ENCODE measurements around the gene ADAMTS17.

The ADAMTS17 gene

DNA sequence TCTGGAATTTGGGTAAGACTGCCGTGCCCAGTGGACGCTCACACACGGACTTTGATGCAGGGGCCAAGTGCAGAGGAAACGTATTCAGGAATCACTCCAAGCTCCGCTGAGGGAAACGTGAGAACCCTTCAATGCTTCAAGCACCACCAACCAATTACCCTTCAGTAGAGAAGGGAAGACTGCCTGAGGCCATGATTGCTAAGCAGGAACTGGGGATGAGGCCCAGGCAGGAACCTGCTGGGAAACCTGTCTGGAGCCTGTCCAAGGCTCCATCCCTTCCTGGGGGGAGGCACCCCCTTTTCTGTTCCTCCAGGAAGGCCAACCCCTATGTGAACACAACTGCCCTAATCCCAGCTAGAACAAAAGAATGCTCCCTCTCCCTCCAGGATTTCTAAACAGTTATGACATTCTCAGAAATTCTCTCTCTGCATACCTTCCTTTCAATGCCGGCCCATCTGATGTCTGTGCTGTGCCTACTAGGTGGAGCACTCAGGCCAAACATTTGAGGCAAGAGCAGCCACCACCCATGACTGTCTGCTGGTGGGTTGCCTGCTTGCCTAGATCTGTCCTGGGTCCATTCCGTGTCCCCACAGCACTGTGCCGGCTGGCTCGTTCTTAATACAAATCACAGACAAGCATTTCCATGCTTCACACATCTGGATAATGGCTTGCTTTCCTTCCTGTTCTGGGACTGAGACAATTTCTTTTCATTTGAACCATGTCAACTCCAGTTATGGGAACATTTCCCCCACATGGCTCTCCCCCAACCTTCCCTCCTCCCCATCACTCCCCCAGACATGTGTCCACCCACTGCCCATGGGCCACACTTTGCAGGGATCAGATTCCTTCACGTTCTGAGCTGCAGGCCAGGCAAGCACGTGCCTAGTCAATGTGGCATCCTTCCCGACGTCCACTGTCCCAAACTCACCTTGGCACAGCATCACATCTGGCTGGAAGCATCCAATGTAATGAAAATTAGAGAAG is 149.4 kb downstream of the ADAMTS17 start:
- no peak overlapping the region for H3K4me3 ChIP-seq (ENCODE audit: low read depth, low read length)
- no peak for DNase-seq (ENCODE audit: low read depth)
- no peak for TF ChIP-seq CTCF (IDR thresholded peaks at IDR 0.05; ENCODE audit: control insufficient read depth, extremely low read depth, insufficient read depth)

GRCh38 chr15:100191161-100191560 is 150.6 kb downstream of the ADAMTS17 start:
- no peak overlapping the region for H3K4me3 ChIP-seq (ENCODE audit: low read depth, low read length)
- TF ChIP-seq CTCF (IDR thresholded peaks at IDR 0.05; ENCODE audit: control insufficient read depth, extremely low read depth, insufficient read depth) = no peak
- DNase-seq (ENCODE audit: low read depth) = no peak

DNA sequence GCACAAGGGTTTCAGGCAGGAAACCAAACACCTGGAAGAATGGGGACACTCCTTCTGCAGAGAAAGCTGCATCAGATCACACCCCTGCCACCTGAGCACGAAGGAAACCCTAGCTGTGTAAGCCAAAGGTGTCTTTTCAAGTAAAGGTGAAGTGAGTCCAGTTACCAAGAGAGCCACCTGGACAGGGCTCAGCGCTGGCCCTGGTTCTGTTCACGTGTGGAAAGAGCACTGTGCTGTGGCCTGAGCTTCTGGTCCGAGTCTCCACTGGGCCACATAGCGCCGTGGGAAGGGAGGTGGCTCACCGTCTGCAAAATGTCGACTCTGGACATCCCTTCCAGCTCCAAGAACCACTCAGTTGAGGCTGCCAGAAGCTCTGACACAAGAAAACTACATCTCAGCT is 151.1 kb downstream of the ADAMTS17 start:
- no peak for TF ChIP-seq CTCF (IDR thresholded peaks at IDR 0.05; ENCODE audit: control insufficient read depth, extremely low read depth, insufficient read depth)
- H3K4me3 ChIP-seq (ENCODE audit: low read depth, low read length) = no peak overlapping the region
- DNase-seq (ENCODE audit: low read depth) = no peak

DNA sequence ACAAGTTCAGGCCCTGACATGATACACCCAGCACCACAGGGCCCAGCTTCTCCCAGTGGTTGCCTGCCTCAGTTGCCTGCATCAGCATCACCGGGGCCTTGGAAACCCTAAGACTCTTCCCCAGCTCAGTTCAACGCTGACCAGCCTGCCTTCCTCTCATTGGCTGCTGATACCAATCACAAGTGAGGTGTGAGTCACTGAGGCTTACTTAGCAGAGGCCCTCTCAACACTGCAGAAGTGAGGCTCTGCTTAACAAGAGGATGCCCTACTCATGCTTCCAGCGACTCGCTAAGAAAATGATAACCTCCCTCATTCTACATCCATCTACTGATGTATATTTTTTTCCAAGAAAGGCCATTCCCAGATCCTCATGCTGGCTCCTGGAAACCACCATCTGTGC is 151.9 kb downstream of the ADAMTS17 start:
- no peak for DNase-seq (ENCODE audit: low read depth)

DNA sequence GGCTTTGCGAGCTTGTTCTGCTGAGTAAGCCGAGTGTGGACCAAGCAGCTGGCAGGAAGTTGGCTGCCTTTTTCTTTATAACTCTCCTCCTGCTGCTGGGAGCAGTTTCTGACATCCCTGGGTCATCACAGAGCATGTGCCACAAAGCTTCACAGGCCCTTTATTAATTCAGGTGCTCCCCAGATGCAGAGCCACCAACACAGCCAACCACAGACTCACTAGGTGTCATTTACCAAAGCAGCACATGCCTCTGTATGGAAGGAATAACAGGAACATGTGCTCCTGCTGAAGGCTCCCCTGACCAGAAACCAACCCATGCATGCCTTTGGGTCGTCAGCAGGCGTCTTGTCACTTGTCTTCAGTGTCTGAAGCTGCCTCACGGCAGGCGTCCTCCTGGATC is 152.5 kb downstream of the ADAMTS17 start:
- TF ChIP-seq CTCF (IDR thresholded peaks at IDR 0.05; ENCODE audit: control insufficient read depth, extremely low read depth, insufficient read depth) = no peak
- H3K4me3 ChIP-seq (ENCODE audit: low read depth, low read length) = no peak overlapping the region
- no peak for DNase-seq (ENCODE audit: low read depth)

More for the DNA sequence above, 151.9 kb downstream of the ADAMTS17 start:
- no peak for TF ChIP-seq CTCF (IDR thresholded peaks at IDR 0.05; ENCODE audit: control insufficient read depth, extremely low read depth, insufficient read depth)
- H3K4me3 ChIP-seq (ENCODE audit: low read depth, low read length) = no peak overlapping the region

DNA sequence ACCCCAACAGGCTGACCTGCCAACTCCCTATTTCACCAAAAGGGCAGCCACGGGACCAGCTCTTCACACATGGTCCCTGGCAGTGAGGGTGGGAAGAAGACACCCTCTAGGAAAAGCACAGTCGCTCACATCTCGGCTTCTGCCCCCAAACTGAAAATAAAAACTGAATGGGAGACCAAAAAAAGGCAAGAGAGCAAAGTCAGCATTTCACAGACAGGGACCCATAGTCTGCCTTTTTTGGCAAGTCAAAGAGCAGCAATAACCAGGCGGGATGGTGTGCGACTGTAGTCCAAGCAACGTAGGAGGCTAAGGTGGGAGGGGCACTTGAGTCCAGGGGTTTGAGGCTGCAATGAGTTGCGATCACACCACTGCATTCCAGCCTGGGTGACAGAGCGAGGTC is 154.1 kb downstream of the ADAMTS17 start:
- no peak for DNase-seq (ENCODE audit: low read depth)
- TF ChIP-seq CTCF (IDR thresholded peaks at IDR 0.05; ENCODE audit: control insufficient read depth, extremely low read depth, insufficient read depth) = no peak
- H3K4me3 ChIP-seq (ENCODE audit: low read depth, low read length) = no peak overlapping the region
